ENCODE measurements around the gene FNTB.

Gene FNTB

DNA sequence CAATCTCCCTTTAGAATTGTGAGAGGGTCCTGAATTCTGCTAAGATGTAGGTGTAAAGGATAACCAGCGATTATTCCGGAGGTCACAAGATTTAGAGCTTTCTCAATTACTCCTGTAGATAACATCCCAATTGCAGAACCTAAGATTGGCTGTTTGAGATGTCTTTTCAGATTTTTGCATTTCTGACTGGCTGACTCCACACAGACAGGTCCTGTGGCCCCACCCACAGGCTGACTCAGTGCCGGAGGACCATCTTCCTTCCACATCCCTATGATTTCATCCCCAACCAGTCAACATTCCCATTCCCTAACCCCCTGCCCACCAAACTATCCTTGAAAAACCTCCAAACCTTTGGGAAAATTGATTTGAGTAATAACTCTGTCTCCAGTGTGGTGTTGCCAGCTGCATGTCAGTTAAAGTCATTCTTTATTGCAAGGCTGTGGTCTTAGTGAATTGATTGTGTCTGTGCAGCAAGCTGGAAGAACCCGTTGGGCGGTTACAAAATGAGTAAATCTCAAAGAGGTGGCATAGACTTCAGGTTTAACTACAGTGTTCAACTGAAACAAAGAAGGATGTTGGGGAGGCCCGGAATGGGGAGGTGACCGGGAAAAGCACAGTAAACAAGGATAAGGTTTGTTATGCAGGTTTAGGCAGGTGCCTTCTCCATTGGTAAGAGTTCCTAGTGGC is 10.6 kb downstream of the FNTB start:
- no peak overlapping the region for H2BK120ac ChIP-seq (ENCODE audit: low read depth, low read length)
- no peak overlapping the region for H2BK5ac ChIP-seq (ENCODE audit: low read length)
- H3K56ac ChIP-seq (ENCODE audit: low read length), result no peak overlapping the region
- no peak overlapping the region for H2BK15ac ChIP-seq (replicated peaks; ENCODE audit: low read depth)
- no peak overlapping the region for H3K18ac ChIP-seq (ENCODE audit: low read length)
- H3K4me3 ChIP-seq (ENCODE audit: low read length), result no peak overlapping the region
- WGBS (ENCODE audit: extremely low coverage, insufficient coverage, low lambda C conversion rate), result no CpG with 5 or more reads among the region's 7 CpGs
- no peak overlapping the region for H3K4me2 ChIP-seq (ENCODE audit: low read length)
- peaks cover 4% of the 10 kb centered on the region for H3K79me1 ChIP-seq (ENCODE audit: low read length)
- no peak overlapping the region for H3K4ac ChIP-seq (ENCODE audit: low read depth, low read length)
- peak; percentile 11 for DNase-seq
- H3K27me3 ChIP-seq (ENCODE audit: insufficient read depth, low read length, poor library complexity), result no peaks in the 10 kb centered on the region
- H3K79me2 ChIP-seq (ENCODE audit: control insufficient read depth, insufficient read depth, low read length), result no peaks in the 10 kb centered on the region
- no peaks in the 10 kb centered on the region for H3K4me1 ChIP-seq (ENCODE audit: control insufficient read depth, low read depth, low read length)
- no peak overlapping the region for H2AK5ac ChIP-seq (ENCODE audit: low read length)
- no peak overlapping the region for H3K9ac ChIP-seq (ENCODE audit: low read length)
- no peaks in the 10 kb centered on the region for H3K36me3 ChIP-seq (ENCODE audit: control insufficient read depth, insufficient read depth, low read length)
- H4K5ac ChIP-seq (ENCODE audit: low read length), result no peak overlapping the region
- no peak overlapping the region for H3K27ac ChIP-seq (ENCODE audit: low read depth, low read length)
- H3K23ac ChIP-seq (ENCODE audit: low read length), result no peak overlapping the region
- H4K8ac ChIP-seq (ENCODE audit: low read depth, low read length), result no peak overlapping the region

DNA sequence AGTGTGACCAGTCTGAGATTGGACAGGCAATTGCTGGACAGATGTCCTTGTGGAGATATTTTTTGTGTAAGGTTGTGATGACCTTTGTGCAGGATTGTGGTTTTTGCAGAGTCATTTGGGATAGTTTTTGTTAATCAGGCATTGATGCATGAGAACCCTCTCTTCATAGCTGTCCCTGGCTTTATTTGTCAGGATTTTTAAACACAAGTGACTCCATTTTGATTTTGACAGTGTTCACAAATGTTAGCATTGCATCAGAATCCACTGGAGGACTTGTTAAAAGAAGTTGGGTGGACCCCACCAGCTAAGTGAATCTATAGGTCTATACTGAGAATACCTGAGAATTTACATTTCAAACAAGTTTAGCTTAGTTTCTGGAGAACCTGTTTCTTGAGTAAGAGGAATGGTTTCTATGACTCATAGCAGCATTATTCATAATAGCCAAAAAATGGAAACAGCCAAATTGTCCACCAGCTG is 11.8 kb downstream of the FNTB start:
- no peak overlapping the region for H4K8ac ChIP-seq (ENCODE audit: low read depth, low read length)
- H3K56ac ChIP-seq (ENCODE audit: low read length), result no peak overlapping the region
- no peak overlapping the region for H3K9ac ChIP-seq (ENCODE audit: low read length)
- no peak overlapping the region for H3K18ac ChIP-seq (ENCODE audit: low read length)
- H2AK5ac ChIP-seq (ENCODE audit: low read length), result no peak overlapping the region
- no peak overlapping the region for H3K4me3 ChIP-seq (ENCODE audit: low read length)
- H2BK120ac ChIP-seq (ENCODE audit: low read depth, low read length), result no peak overlapping the region
- no peak overlapping the region for H4K5ac ChIP-seq (ENCODE audit: low read length)
- H3K27ac ChIP-seq (ENCODE audit: low read depth, low read length), result no peak overlapping the region
- H3K27me3 ChIP-seq (ENCODE audit: insufficient read depth, low read length, poor library complexity), result no peaks in the 10 kb centered on the region
- no peaks in the 10 kb centered on the region for H3K79me2 ChIP-seq (ENCODE audit: control insufficient read depth, insufficient read depth, low read length)
- H3K36me3 ChIP-seq (ENCODE audit: control insufficient read depth, insufficient read depth, low read length), result no peaks in the 10 kb centered on the region
- peaks cover 4% of the 10 kb centered on the region for H3K79me1 ChIP-seq (ENCODE audit: low read length)
- H2BK5ac ChIP-seq (ENCODE audit: low read length), result no peak overlapping the region
- no peak overlapping the region for H3K23ac ChIP-seq (ENCODE audit: low read length)
- no peak overlapping the region for H2BK15ac ChIP-seq (replicated peaks; ENCODE audit: low read depth)
- no peaks in the 10 kb centered on the region for H3K4me1 ChIP-seq (ENCODE audit: control insufficient read depth, low read depth, low read length)
- no peak overlapping the region for H3K4me2 ChIP-seq (ENCODE audit: low read length)
- no peak for DNase-seq
- no peak overlapping the region for H3K4ac ChIP-seq (ENCODE audit: low read depth, low read length)

DNA sequence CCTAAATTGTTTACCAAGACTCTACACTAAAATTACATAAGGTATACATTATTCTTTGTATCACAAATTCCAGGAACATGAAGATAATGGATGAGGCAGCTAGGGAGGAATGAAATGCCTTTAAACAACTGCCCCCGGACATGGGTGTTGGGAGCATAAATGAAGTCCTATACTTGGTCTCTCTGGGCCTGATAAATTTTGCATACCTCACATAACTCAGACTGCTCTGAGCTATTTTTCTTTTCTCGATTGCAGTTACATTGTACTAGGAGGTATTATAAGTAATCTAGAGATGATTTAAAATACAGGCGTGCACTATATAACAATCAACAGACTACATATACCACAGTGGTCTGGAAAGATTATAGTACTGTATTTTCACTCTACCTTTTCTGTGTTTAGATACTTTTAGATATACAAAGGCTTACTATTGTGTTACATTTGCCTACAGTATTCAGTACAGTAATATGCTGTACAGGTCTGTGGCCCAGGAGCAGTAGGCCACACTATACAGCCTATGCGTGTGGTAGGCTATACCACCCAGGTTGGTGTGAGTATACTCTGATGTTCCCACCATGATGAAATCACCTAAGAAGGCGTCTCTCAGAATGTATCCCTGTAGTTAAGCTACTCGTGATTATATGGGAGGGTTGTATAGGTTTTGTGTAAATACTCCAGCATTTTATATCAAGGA is 14.3 kb downstream of the FNTB start:
- H3K4me2 ChIP-seq (ENCODE audit: low read length), result no peak overlapping the region
- H3K18ac ChIP-seq (ENCODE audit: low read length), result no peak overlapping the region
- H3K9ac ChIP-seq (ENCODE audit: low read length), result no peak overlapping the region
- H2AK5ac ChIP-seq (ENCODE audit: low read length), result no peak overlapping the region
- H3K4me1 ChIP-seq (ENCODE audit: control insufficient read depth, low read depth, low read length), result no peaks in the 10 kb centered on the region
- H4K8ac ChIP-seq (ENCODE audit: low read depth, low read length), result no peak overlapping the region
- H3K27ac ChIP-seq (ENCODE audit: low read depth, low read length), result no peak overlapping the region
- no peak overlapping the region for H3K23ac ChIP-seq (ENCODE audit: low read length)
- no peak for DNase-seq
- no peak overlapping the region for H2BK120ac ChIP-seq (ENCODE audit: low read depth, low read length)
- H2BK15ac ChIP-seq (replicated peaks; ENCODE audit: low read depth), result no peak overlapping the region
- H4K5ac ChIP-seq (ENCODE audit: low read length), result no peak overlapping the region
- WGBS (ENCODE audit: extremely low coverage, insufficient coverage, low lambda C conversion rate), result no CpG with 5 or more reads among the region's 6 CpGs
- H2BK5ac ChIP-seq (ENCODE audit: low read length), result no peak overlapping the region
- H3K4me3 ChIP-seq (ENCODE audit: low read length), result no peak overlapping the region
- H3K56ac ChIP-seq (ENCODE audit: low read length), result no peak overlapping the region
- H3K27me3 ChIP-seq (ENCODE audit: insufficient read depth, low read length, poor library complexity), result no peaks in the 10 kb centered on the region
- peaks cover 4% of the 10 kb centered on the region for H3K79me1 ChIP-seq (ENCODE audit: low read length)
- H3K36me3 ChIP-seq (ENCODE audit: control insufficient read depth, insufficient read depth, low read length), result no peaks in the 10 kb centered on the region
- H3K4ac ChIP-seq (ENCODE audit: low read depth, low read length), result no peak overlapping the region
- H3K79me2 ChIP-seq (ENCODE audit: control insufficient read depth, insufficient read depth, low read length), result no peaks in the 10 kb centered on the region

DNA sequence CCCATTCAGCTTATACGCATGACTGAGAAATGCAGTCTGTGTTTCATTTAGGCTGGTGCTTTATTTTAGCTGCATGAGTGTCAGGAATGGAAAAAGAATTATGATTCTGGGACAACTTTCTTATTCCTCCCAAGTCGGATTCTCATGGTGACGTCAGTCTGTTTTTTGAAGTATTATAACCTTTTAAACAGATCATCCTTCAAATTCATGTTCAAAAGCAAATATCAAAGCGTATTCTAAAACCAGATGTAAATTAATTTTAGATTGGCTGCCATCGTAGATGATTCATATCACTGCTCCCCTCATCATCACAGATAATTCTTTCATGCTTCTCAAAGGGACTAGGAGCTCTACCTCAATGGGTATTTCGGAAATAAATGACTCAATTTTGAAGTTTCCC is 15.0 kb downstream of the FNTB start:
- H3K36me3 ChIP-seq (ENCODE audit: control insufficient read depth, insufficient read depth, low read length), result no peaks in the 10 kb centered on the region
- H3K23ac ChIP-seq (ENCODE audit: low read length), result no peak overlapping the region
- no peak overlapping the region for H3K9ac ChIP-seq (ENCODE audit: low read length)
- H4K8ac ChIP-seq (ENCODE audit: low read depth, low read length), result no peak overlapping the region
- no peak overlapping the region for H2BK120ac ChIP-seq (ENCODE audit: low read depth, low read length)
- H3K4ac ChIP-seq (ENCODE audit: low read depth, low read length), result no peak overlapping the region
- H2BK5ac ChIP-seq (ENCODE audit: low read length), result no peak overlapping the region
- DNase-seq, result no peak
- no peak overlapping the region for H3K4me3 ChIP-seq (ENCODE audit: low read length)
- no CpG with 5 or more reads among the region's 6 CpGs for WGBS (ENCODE audit: extremely low coverage, insufficient coverage, low lambda C conversion rate)
- H4K5ac ChIP-seq (ENCODE audit: low read length), result no peak overlapping the region
- H3K27ac ChIP-seq (ENCODE audit: low read depth, low read length), result no peak overlapping the region
- H3K18ac ChIP-seq (ENCODE audit: low read length), result no peak overlapping the region
- no peak overlapping the region for H3K4me2 ChIP-seq (ENCODE audit: low read length)
- H3K27me3 ChIP-seq (ENCODE audit: insufficient read depth, low read length, poor library complexity), result no peaks in the 10 kb centered on the region
- H2AK5ac ChIP-seq (ENCODE audit: low read length), result no peak overlapping the region
- peaks cover 4% of the 10 kb centered on the region for H3K79me1 ChIP-seq (ENCODE audit: low read length)
- H3K79me2 ChIP-seq (ENCODE audit: control insufficient read depth, insufficient read depth, low read length), result no peaks in the 10 kb centered on the region
- H3K56ac ChIP-seq (ENCODE audit: low read length), result no peak overlapping the region
- no peak overlapping the region for H2BK15ac ChIP-seq (replicated peaks; ENCODE audit: low read depth)
- no peaks in the 10 kb centered on the region for H3K4me1 ChIP-seq (ENCODE audit: control insufficient read depth, low read depth, low read length)

DNA sequence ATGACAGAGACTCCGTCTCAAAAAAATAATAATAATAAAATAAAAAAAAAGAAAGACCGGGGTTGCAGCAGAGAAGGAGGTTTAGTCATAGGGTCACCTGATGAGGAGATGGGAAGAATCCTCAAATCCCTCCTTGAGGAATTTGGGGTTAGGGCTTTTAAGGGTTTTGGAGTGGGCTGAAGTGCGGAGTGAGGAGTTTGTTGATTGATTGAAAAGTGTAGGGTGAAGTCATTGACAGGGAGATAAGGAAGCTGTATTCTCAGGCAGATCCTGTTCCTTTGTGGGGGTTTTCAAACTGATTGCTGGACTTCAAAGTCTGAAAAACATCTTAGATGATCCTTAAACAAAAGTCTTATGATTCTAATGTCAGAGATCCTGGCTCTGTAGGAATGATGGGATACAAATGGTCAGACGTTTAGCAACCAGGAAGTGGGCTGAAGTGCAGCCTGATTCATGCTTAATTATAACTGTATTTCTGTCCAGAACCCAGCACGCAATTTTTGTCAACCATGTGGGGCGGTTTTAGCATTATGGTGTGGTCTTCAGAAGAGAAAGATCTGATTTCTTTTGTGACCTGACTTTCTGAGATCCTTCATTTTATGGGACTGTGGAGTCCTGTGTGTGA is 16.0 kb downstream of the FNTB start:
- WGBS (ENCODE audit: extremely low coverage, insufficient coverage, low lambda C conversion rate), result 100% methylated on average over 1 of the region's 6 CpGs
- no peaks in the 10 kb centered on the region for H3K4me1 ChIP-seq (ENCODE audit: control insufficient read depth, low read depth, low read length)
- no peak overlapping the region for H2BK5ac ChIP-seq (ENCODE audit: low read length)
- H3K36me3 ChIP-seq (ENCODE audit: control insufficient read depth, insufficient read depth, low read length), result no peaks in the 10 kb centered on the region
- H2BK15ac ChIP-seq (replicated peaks; ENCODE audit: low read depth), result no peak overlapping the region
- no peak overlapping the region for H3K4ac ChIP-seq (ENCODE audit: low read depth, low read length)
- no peak overlapping the region for H3K27ac ChIP-seq (ENCODE audit: low read depth, low read length)
- no peak overlapping the region for H4K5ac ChIP-seq (ENCODE audit: low read length)
- peaks cover 2% of the 10 kb centered on the region for H3K79me1 ChIP-seq (ENCODE audit: low read length)
- no peak overlapping the region for H3K23ac ChIP-seq (ENCODE audit: low read length)
- no peaks in the 10 kb centered on the region for H3K27me3 ChIP-seq (ENCODE audit: insufficient read depth, low read length, poor library complexity)
- no peak overlapping the region for H3K4me3 ChIP-seq (ENCODE audit: low read length)
- H3K79me2 ChIP-seq (ENCODE audit: control insufficient read depth, insufficient read depth, low read length), result no peaks in the 10 kb centered on the region
- no peak overlapping the region for H3K18ac ChIP-seq (ENCODE audit: low read length)
- H3K9ac ChIP-seq (ENCODE audit: low read length), result no peak overlapping the region
- DNase-seq, result no peak
- H4K8ac ChIP-seq (ENCODE audit: low read depth, low read length), result no peak overlapping the region
- H3K56ac ChIP-seq (ENCODE audit: low read length), result no peak overlapping the region
- H2BK120ac ChIP-seq (ENCODE audit: low read depth, low read length), result no peak overlapping the region
- no peak overlapping the region for H2AK5ac ChIP-seq (ENCODE audit: low read length)
- H3K4me2 ChIP-seq (ENCODE audit: low read length), result no peak overlapping the region

Measured in mesendoderm (in vitro differentiated cells).